SK-N-SH (cell line): ENCODE data around the gene NELFB. TPM values are rescaled to one million over a fixed set of nuclear protein-coding genes. Genes with fewer than 3 reads are reported as not detected.
A peak's percentile ranks its signal among the peaks of the same experiment; 100 is the strongest.

ENCODE experiments used
- CTCF ChIA-PET: fragments of 300-600, 350-600 bp; formaldehyde crosslinking; extraction: SDS; loops from one replicate; lab custom pipeline; 2021; lab: Yijun Ruan, JAX
- POLR2A ChIA-PET: fragments of 350-600 bp; sonication (Branson Sonifier 250); formaldehyde crosslinking; extraction: SDS; loops from one replicate; lab custom pipeline; 2020; ENCODE audit warnings: antibody characterized with exemption, inconsistent platforms; lab: Yijun Ruan, JAX
- DNase-seq: peaks from one replicate; pipeline ENCODE4 v3.0.0; 2012
- H2AFZ ChIP-seq: fragments of 200-600 bp; sonication (generic); 2 replicates; pipeline ENCODE4 v1.8.1; 2016; ENCODE audit warnings: antibody characterized with exemption, mild to moderate bottlenecking, low read depth
- H3F3A ChIP-seq: fragments of 200-600 bp; sonication (generic); replicated peaks from 2 replicates; pipeline ENCODE3; 2016; ENCODE audit warnings: antibody characterized with exemption, mild to moderate bottlenecking; ENCODE audit not compliant: insufficient read depth
- H3K27ac ChIP-seq, 2 experiments: fragments of 200-500 bp in 1 of 2; fragments of 200-600 bp in 1 of 2; sonication (Bioruptor generic) in 1 of 2; sonication (generic), shearing (Covaris generic) in 1 of 2; 2 replicates each; pipeline versions ENCODE4 v1.5.1 to v1.6.1; 2014 to 2016; ENCODE audit warnings: low read depth in 2 of 2, inconsistent platforms in 1 of 2, low read length in 1 of 2, mild to moderate bottlenecking in 1 of 2, mixed read lengths in 1 of 2
- H3K27me3 ChIP-seq: fragments of 200-600 bp; sonication (generic), shearing (Covaris generic); 2 replicates; pipeline ENCODE4 v1.6.1; 2016; ENCODE audit warnings: mixed run types; ENCODE audit not compliant: insufficient read depth
- H3K36me3 ChIP-seq, 2 experiments: fragments of 200-500 bp in 1 of 2; fragments of 200-600 bp in 1 of 2; sonication (Bioruptor generic) in 1 of 2; sonication (generic) in 1 of 2; replicated peaks in 1 of 2; 2 replicates each; pipeline versions ENCODE3 to v1.5.1; 2014 to 2016; ENCODE audit warnings: low read length in 1 of 2, mild to moderate bottlenecking in 1 of 2; ENCODE audit not compliant: insufficient read depth in 2 of 2, control insufficient read depth in 1 of 2
- H3K4me1 ChIP-seq, 2 experiments: fragments of 200-500 bp in 1 of 2; fragments of 200-600 bp in 1 of 2; sonication (Bioruptor generic) in 1 of 2; sonication (generic), shearing (Covaris generic) in 1 of 2; 2 replicates each; pipeline versions ENCODE4 v1.5.1 to v1.6.1; 2014 to 2016; ENCODE audit warnings: low read depth in 1 of 2, low read length in 1 of 2, mixed run types in 1 of 2; ENCODE audit not compliant: insufficient read depth in 2 of 2, control insufficient read depth in 1 of 2
- H3K4me2 ChIP-seq: fragments of 200-600 bp; sonication (generic), shearing (Covaris generic); 2 replicates; pipeline ENCODE4 v1.6.1; 2017; ENCODE audit warnings: mixed run types
- H3K4me3 ChIP-seq, 2 experiments: fragments of 200-500 bp in 1 of 2; fragments of 200-600 bp in 1 of 2; sonication (Bioruptor generic) in 1 of 2; sonication (generic), shearing (Covaris generic) in 1 of 2; 2 replicates each; pipeline versions ENCODE4 v1.5.1 to v1.8.1; 2014 to 2016; ENCODE audit warnings: low read depth in 2 of 2, inconsistent platforms in 1 of 2, low read length in 1 of 2, mild to moderate bottlenecking in 1 of 2, mixed read lengths in 1 of 2, moderate library complexity in 1 of 2
- H3K79me2 ChIP-seq: fragments of 200-600 bp; sonication (generic); 2 replicates; pipeline ENCODE4 v1.8.1; 2017; ENCODE audit warnings: mild to moderate bottlenecking; ENCODE audit not compliant: insufficient read depth
- H3K9ac ChIP-seq: fragments of 200-600 bp; sonication (generic); 2 replicates; pipeline ENCODE4 v1.6.1; 2017; ENCODE audit warnings: mixed run types
- H3K9me2 ChIP-seq: fragments of 200-600 bp; sonication (generic); 2 replicates; pipeline ENCODE4 v1.6.1; 2017; ENCODE audit warnings: mixed run types
- H3K9me3 ChIP-seq: fragments of 200-600 bp; sonication (generic); 2 replicates; pipeline ENCODE4 v1.6.1; 2017; ENCODE audit warnings: mixed run types, mild to moderate bottlenecking, moderate library complexity
- H4K20me1 ChIP-seq: fragments of 200-600 bp; sonication (generic); 2 replicates; pipeline ENCODE4 v1.6.1; 2017; ENCODE audit warnings: mild to moderate bottlenecking, mixed run types; ENCODE audit not compliant: insufficient read depth
- CHD2 ChIP-seq: fragments of 150-350 bp; IDR thresholded peaks from 2 replicates; pipeline ENCODE4 v1.6.1; 2018; ENCODE audit warnings: low read length; ENCODE audit not compliant: partially characterized antibody
- EP300 ChIP-seq, 2 experiments: IDR thresholded peaks; 2 replicates each; pipeline versions ENCODE4 v1.4.0 to v1.6.1; 2012; ENCODE audit warnings: borderline replicate concordance in 1 of 2, low read depth in 1 of 2, low read length in 1 of 2
- EZH2phosphoT487 ChIP-seq: fragments of 200-600 bp; sonication (generic); IDR thresholded peaks from 2 replicates; pipeline ENCODE4 v1.6.1; 2017; ENCODE audit warnings: low read depth, mixed run types, mild to moderate bottlenecking, antibody characterized with exemption, moderate library complexity, borderline replicate concordance
- FOXM1 ChIP-seq: IDR thresholded peaks from 2 replicates; pipeline ENCODE4 v1.4.0; 2012; ENCODE audit warnings: low read depth, mild to moderate bottlenecking
- GABPA ChIP-seq: IDR thresholded peaks from 2 replicates; pipeline ENCODE4 v1.4.0; 2012; ENCODE audit warnings: low read depth, mild to moderate bottlenecking
- GATA2 ChIP-seq: sonication (generic); formaldehyde crosslinking; IDR thresholded peaks from 2 replicates; pipeline ENCODE4 v1.5.0; 2020; ENCODE audit warnings: mild to moderate bottlenecking, missing genetic modification reagents
- JUND ChIP-seq: IDR thresholded peaks from 2 replicates; pipeline ENCODE4 v1.4.0; 2012
- MXI1 ChIP-seq: IDR thresholded peaks from 2 replicates; pipeline ENCODE4 v1.6.1; 2012; ENCODE audit warnings: mild to moderate bottlenecking, low read depth, low read length, improper control_type of control experiment
- NFIC ChIP-seq: IDR thresholded peaks from 2 replicates; pipeline ENCODE4 v1.4.0; 2012; ENCODE audit warnings: borderline replicate concordance
- NRF1 ChIP-seq: IDR thresholded peaks from 2 replicates; pipeline ENCODE4 v1.6.1; 2012; ENCODE audit warnings: low read depth, mild to moderate bottlenecking, low read length
- POLR2AphosphoS5 ChIP-seq: IDR thresholded peaks from 2 replicates; pipeline ENCODE4 v1.6.1; 2012; ENCODE audit warnings: low read depth, low read length
- RCOR1 ChIP-seq: fragments of 150-350 bp; IDR thresholded peaks from 2 replicates; pipeline ENCODE4 v1.6.1; 2017; ENCODE audit warnings: antibody characterized with exemption, low read length
- RFX5 ChIP-seq: IDR thresholded peaks from 2 replicates; pipeline ENCODE4 v1.6.1; 2012; ENCODE audit warnings: mild to moderate bottlenecking, improper control_type of control experiment, low read length
- RXRA ChIP-seq: IDR thresholded peaks from 2 replicates; pipeline ENCODE4 v1.4.0; 2012; ENCODE audit warnings: low read depth, mild to moderate bottlenecking, borderline replicate concordance
- SIN3A ChIP-seq: IDR thresholded peaks from 2 replicates; pipeline ENCODE4 v1.6.1; 2012; ENCODE audit warnings: low read depth, mild to moderate bottlenecking, low read length, moderate library complexity, borderline replicate concordance
- SMC3 ChIP-seq: IDR thresholded peaks from 2 replicates; pipeline ENCODE4 v1.6.1; 2012; ENCODE audit warnings: low read depth, low read length, improper control_type of control experiment
- TCF12 ChIP-seq: IDR thresholded peaks from 2 replicates; pipeline ENCODE4 v1.4.0; 2012
- TEAD4 ChIP-seq: IDR thresholded peaks from 2 replicates; pipeline ENCODE4 v1.4.0; 2012; ENCODE audit warnings: mild to moderate bottlenecking, borderline replicate concordance; ENCODE audit not compliant: insufficient read depth
- YY1 ChIP-seq: IDR thresholded peaks from 2 replicates; pipeline ENCODE4 v1.4.0; 2012; ENCODE audit warnings: low read depth, mild to moderate bottlenecking
- WGBS: methylation state at CpG from one replicate; pipeline ENCODE4 v1.1.6; 2017; ENCODE audit warnings: low lambda C conversion rate; 5-methylcytosine and 5-hydroxymethylcytosine counted together
- polyA plus RNA-seq, 3 experiments: library from polyadenylated mRNA; depleted of rRNA; stranded (reverse); fragments of >200 nt; gene quantifications; 2 replicates each; pipeline ENCODE4 v1.2.3, GENCODE V29; 2012
- TF ChIP-seq, protein P1 (sequence below): IDR thresholded peaks from 2 replicates; pipeline ENCODE4 v1.4.0; 2012; ENCODE audit warnings: low read depth
- TF ChIP-seq, protein P2 (sequence below): IDR thresholded peaks from 2 replicates; pipeline ENCODE4 v1.4.0; 2012; ENCODE audit warnings: low read depth, borderline replicate concordance
- TF ChIP-seq, protein P3 (sequence below): fragments of 150-350 bp; IDR thresholded peaks from 2 replicates; pipeline ENCODE4 v1.6.1; 2017; ENCODE audit warnings: antibody characterized with exemption, low read length, low read depth, borderline replicate concordance
- TF ChIP-seq, protein P4 (sequence below): fragments of 150-350 bp; IDR thresholded peaks from 2 replicates; pipeline ENCODE4 v1.6.1; 2016; ENCODE audit warnings: mild to moderate bottlenecking, low read depth, low read length
- TF ChIP-seq, protein P5 (sequence below): IDR thresholded peaks from 2 replicates; pipeline ENCODE4; 2012

Gene NELFB
- polyA plus RNA-seq, 1 of the 3 experiments (the other 2 are of a cell fraction), result 62.7 TPM

DNA sequence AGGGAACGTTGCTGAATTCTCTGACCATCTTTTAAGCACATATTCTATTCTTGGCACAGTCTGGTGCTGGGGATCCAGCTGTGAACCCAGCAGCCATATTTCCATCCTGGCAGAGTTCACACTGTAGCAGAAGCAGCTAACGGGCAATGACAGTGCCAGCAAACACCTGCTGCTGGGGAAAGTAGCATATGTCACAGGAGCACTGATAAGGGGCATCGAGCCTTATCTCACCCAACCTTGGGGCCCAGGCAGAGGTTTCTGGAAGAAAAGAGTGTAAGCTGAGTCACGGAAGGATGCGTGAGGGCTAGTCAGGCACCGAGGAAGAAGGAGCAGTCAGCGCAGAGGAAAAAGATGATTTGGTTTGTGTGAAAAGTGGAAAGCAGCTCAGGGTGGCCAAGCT is 48.5 kb upstream of the NELFB start:
- ChIA-PET CTCF (interaction anchor here (0.6 to 1.4 kb wide), 4 partner anchors 10 to 239 kb away, joined by 3 to 6 read pairs (median 4); partner anchors contain the start of genes ANAPC2, RNF224 and SSNA1), POLR2A (interaction anchor here (1.4 kb wide), 1 partner anchor 18 kb away, joined by 3 read pairs; the partner anchor contains the start of genes ANAPC2 and SSNA1)
- H3K9me2 ChIP-seq, result no peaks in the 10 kb centered on the region
- H3K4me1 ChIP-seq, result peaks cover 11 to 32% of the 10 kb centered on the region in 2 experiments
- peaks cover 9% of the 10 kb centered on the region for H3F3A ChIP-seq
- peak overlapping the region; percentile 99 for H3K9ac ChIP-seq
- no peaks in the 10 kb centered on the region for H3K9me3 ChIP-seq
- no peak for DNase-seq
- TF ChIP-seq RFX5, result no peak
- no peak for TF ChIP-seq POLR2AphosphoS5
- no peak for TF ChIP-seq RXRA
- no peak for TF ChIP-seq SMC3
- TF ChIP-seq MXI1, result no peak
- TF ChIP-seq FOXM1, result no peak
- TF ChIP-seq JUND, result no peak
- no peak for TF ChIP-seq RCOR1
- TF ChIP-seq, protein P1, sequence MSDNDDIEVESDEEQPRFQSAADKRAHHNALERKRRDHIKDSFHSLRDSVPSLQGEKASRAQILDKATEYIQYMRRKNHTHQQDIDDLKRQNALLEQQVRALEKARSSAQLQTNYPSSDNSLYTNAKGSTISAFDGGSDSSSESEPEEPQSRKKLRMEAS, result no peak
- TF ChIP-seq YY1, result no peak
- no peak for TF ChIP-seq GABPA
- no peak for TF ChIP-seq GATA2
- no peak for TF ChIP-seq EZH2phosphoT487
- TF ChIP-seq, protein P2, sequence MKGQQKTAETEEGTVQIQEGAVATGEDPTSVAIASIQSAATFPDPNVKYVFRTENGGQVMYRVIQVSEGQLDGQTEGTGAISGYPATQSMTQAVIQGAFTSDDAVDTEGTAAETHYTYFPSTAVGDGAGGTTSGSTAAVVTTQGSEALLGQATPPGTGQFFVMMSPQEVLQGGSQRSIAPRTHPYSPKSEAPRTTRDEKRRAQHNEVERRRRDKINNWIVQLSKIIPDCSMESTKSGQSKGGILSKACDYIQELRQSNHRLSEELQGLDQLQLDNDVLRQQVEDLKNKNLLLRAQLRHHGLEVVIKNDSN, result no peak
- TF ChIP-seq SIN3A, result no peak
- no peak for TF ChIP-seq TEAD4
- TF ChIP-seq CHD2, result no peak
- TF ChIP-seq, protein P3, sequence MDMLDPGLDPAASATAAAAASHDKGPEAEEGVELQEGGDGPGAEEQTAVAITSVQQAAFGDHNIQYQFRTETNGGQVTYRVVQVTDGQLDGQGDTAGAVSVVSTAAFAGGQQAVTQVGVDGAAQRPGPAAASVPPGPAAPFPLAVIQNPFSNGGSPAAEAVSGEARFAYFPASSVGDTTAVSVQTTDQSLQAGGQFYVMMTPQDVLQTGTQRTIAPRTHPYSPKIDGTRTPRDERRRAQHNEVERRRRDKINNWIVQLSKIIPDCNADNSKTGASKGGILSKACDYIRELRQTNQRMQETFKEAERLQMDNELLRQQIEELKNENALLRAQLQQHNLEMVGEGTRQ, result no peak
- H3K79me2 ChIP-seq, result peaks cover 64% of the 10 kb centered on the region
- no peaks in the 10 kb centered on the region for H3K36me3 ChIP-seq
- no peak overlapping the region for H2AFZ ChIP-seq
- no peak overlapping the region for H3K27ac ChIP-seq
- peak overlapping the region; percentile 100 for H3K4me2 ChIP-seq
- H4K20me1 ChIP-seq, result no peaks in the 10 kb centered on the region
- no peaks in the 10 kb centered on the region for H3K27me3 ChIP-seq
- peak overlapping the region; percentile 87 to 100 for H3K4me3 ChIP-seq
- 62% methylated on average over 7 of the region's 7 CpGs for WGBS

DNA sequence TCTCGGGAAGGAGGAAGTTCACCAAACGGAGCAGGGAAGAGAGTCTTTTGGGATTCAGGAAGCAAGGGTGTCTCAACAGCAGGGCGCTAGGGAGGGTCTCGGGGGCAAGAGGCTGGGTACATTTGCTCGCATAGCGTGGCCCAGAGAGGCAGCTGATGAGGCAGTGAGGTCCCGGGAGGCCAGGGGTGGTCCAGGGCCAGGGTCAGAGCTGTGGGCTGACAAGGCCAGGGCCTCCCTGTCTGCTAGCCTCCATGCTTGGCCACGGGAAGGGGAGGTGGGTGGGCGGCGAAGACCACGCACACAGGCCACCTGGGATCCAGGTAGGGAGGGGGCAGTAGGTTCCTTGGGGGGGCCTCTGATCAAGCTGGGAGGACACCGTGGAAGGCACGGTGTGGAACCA is 43.6 kb upstream of the NELFB start:
- Histone ChIP-seq H2AFZ (no peak overlapping the region), H3K36me3 (peaks cover 0 to 14% of the 10 kb centered on the region in 2 experiments), H3K79me2 (peaks cover 17% of the 10 kb centered on the region), H3K4me2 (no peak overlapping the region), H3K9me2 (no peaks in the 10 kb centered on the region), H3K27ac (no peak overlapping the region), H3K9ac (no peak overlapping the region), H3K27me3 (no peaks in the 10 kb centered on the region), H3F3A (no peaks in the 10 kb centered on the region), H3K4me3 (no peak overlapping the region), H4K20me1 (no peaks in the 10 kb centered on the region), H3K4me1 (peaks cover 3 to 7% of the 10 kb centered on the region in 2 experiments), H3K9me3 (no peaks in the 10 kb centered on the region)
- TF ChIP-seq GATA2, result no peak
- TF ChIP-seq NFIC, result no peak
- no peak for TF ChIP-seq NRF1
- no peak for TF ChIP-seq SIN3A
- no peak for TF ChIP-seq RXRA
- TF ChIP-seq, protein P4, sequence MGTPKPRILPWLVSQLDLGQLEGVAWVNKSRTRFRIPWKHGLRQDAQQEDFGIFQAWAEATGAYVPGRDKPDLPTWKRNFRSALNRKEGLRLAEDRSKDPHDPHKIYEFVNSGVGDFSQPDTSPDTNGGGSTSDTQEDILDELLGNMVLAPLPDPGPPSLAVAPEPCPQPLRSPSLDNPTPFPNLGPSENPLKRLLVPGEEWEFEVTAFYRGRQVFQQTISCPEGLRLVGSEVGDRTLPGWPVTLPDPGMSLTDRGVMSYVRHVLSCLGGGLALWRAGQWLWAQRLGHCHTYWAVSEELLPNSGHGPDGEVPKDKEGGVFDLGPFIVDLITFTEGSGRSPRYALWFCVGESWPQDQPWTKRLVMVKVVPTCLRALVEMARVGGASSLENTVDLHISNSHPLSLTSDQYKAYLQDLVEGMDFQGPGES, result no peak
- no peak for TF ChIP-seq SMC3
- TF ChIP-seq EP300 (IDR thresholded peaks at IDR 0.05; ENCODE audit: borderline replicate concordance in 1 of 2, low read depth in 1 of 2, low read length in 1 of 2), result no peak
- TF ChIP-seq JUND, result no peak
- TF ChIP-seq TCF12, result no peak
- TF ChIP-seq, protein P5, sequence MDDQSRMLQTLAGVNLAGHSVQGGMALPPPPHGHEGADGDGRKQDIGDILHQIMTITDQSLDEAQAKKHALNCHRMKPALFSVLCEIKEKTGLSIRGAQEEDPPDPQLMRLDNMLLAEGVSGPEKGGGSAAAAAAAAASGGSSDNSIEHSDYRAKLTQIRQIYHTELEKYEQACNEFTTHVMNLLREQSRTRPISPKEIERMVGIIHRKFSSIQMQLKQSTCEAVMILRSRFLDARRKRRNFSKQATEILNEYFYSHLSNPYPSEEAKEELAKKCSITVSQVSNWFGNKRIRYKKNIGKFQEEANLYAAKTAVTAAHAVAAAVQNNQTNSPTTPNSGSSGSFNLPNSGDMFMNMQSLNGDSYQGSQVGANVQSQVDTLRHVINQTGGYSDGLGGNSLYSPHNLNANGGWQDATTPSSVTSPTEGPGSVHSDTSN, result no peak
- DNase-seq, result no peak
- WGBS, result 92% methylated on average over 10 of the region's 13 CpGs
- POLR2A ChIA-PET, result no interaction called here
- CTCF ChIA-PET, result interaction anchor here (1.2 to 3.6 kb wide), 3 partner anchors 16 to 89 kb away, joined by 3 to 13 read pairs (median 4); partner anchors contain the start of gene RNF224
